ENCODE data around the gene UGGT1. TPM values are rescaled to one million over a fixed set of nuclear protein-coding genes. Genes with fewer than 3 reads are reported as not detected.

Gene UGGT1
- total RNA-seq, 4 donors from 2014 or later, result 17.8 to 57.2 (median 27.2) TPM

- intact Hi-C loops (cut with DNase I; ENCODE audit: low total_unique reads), result no loop called here
- no peak overlapping the region for H3K4me3 ChIP-seq (ENCODE audit: low read depth, poor library complexity, severe bottlenecking)
- no peak for TF ChIP-seq CTCF (IDR thresholded peaks at IDR 0.05)
- DNase-seq (ENCODE audit: low spot score in 2 of 2), result no peak
- WGBS, 2 donors, result 92 to 97% methylated on average over 4 of the region's 4 CpGs
Observed at GRCh38 chr2:128154225-128154624, 63.2 kb downstream of the UGGT1 start.

GRCh38 chr2:128155970-128156369 lies 65.0 kb downstream of the UGGT1 start:
- intact Hi-C loops (cut with DNase I; ENCODE audit: low total_unique reads), result no loop called here
- DNase-seq (ENCODE audit: low spot score in 2 of 2), result no peak
- no peak overlapping the region for H3K4me3 ChIP-seq (ENCODE audit: low read depth, poor library complexity, severe bottlenecking)
- WGBS, 2 donors, result 93 to 96% methylated on average over 9 of the region's 9 CpGs
- no peak for TF ChIP-seq CTCF (IDR thresholded peaks at IDR 0.05)
- no peak for TF ChIP-seq POLR2A (IDR thresholded peaks at IDR 0.05)

GRCh38 chr2:128156812-128157211 lies 65.8 kb downstream of the UGGT1 start:
- no peak for DNase-seq (ENCODE audit: low spot score in 2 of 2)
- intact Hi-C loops (cut with DNase I; ENCODE audit: low total_unique reads), result no loop called here
- TF ChIP-seq CTCF (IDR thresholded peaks at IDR 0.05) (no peak), POLR2A (IDR thresholded peaks at IDR 0.05) (no peak)
- no peak overlapping the region for H3K4me3 ChIP-seq (ENCODE audit: low read depth, poor library complexity, severe bottlenecking)
- 85 to 88% methylated on average over 3 of the region's 3 CpGs for WGBS, 2 donors

- WGBS, 2 donors, result 94 to 97% methylated on average over 3 of the region's 3 CpGs
- intact Hi-C loops (cut with DNase I; ENCODE audit: low total_unique reads), result no loop called here
Observed at GRCh38 chr2:128157644-128158043, 66.6 kb downstream of the UGGT1 start.

GRCh38 chr2:128158176-128158575 lies 67.2 kb downstream of the UGGT1 start:
- no peak for DNase-seq (ENCODE audit: low spot score in 2 of 2)
- TF ChIP-seq CTCF (IDR thresholded peaks at IDR 0.05) (no peak), POLR2A (IDR thresholded peaks at IDR 0.05) (no peak)
- WGBS, 2 donors, result 100% methylated on average over 1 of the region's 1 CpG
- H3K4me3 ChIP-seq (ENCODE audit: low read depth, poor library complexity, severe bottlenecking), result no peak overlapping the region
- intact Hi-C loops (cut with DNase I; ENCODE audit: low total_unique reads), result no loop called here

More at GRCh38 chr2:128157644-128158043, 66.6 kb downstream of the UGGT1 start:
- no peak overlapping the region for H3K4me3 ChIP-seq (ENCODE audit: low read depth, poor library complexity, severe bottlenecking)
- DNase-seq (ENCODE audit: low spot score in 2 of 2), result no peak
- TF ChIP-seq POLR2A (IDR thresholded peaks at IDR 0.05) (no peak), CTCF (IDR thresholded peaks at IDR 0.05) (no peak)

- WGBS, 2 donors, result 92 to 93% methylated on average over 7 of the region's 7 CpGs
- no peak overlapping the region for H3K4me3 ChIP-seq (ENCODE audit: low read depth, poor library complexity, severe bottlenecking)
- no peak for TF ChIP-seq CTCF (IDR thresholded peaks at IDR 0.05)
- TF ChIP-seq POLR2A (IDR thresholded peaks at IDR 0.05), result no peak
- intact Hi-C loops (cut with DNase I; ENCODE audit: low total_unique reads), result no loop called here
- no peak for DNase-seq (ENCODE audit: low spot score in 2 of 2)
Observed at GRCh38 chr2:128159437-128159836, 68.4 kb downstream of the UGGT1 start.

Measured in lower leg skin (tissue), 4 donors.